Right cardiac atrium (tissue), 5 donors: ENCODE measurements around the gene GAS7. TPM values are rescaled to one million over a fixed set of nuclear protein-coding genes. Genes with fewer than 3 reads are reported as not detected.
A peak's percentile ranks its signal among the peaks of the same experiment; 100 is the strongest.

Experiments
- ATAC-seq, 2 donors: fragments of 200-7000 bp; cut with Tn5 transposase; one replicate each; pipeline versions ENCODE4 v1.8.0 to v1.9.1; 2020; ENCODE audit warnings: moderate library complexity in 2 of 2, mild to moderate bottlenecking in 1 of 2
- DNase-seq, 3 donors: peaks; one replicate each; pipeline ENCODE4 v3.0.0-alpha.2; 2020
- H3K27ac ChIP-seq: one replicate; pipeline ENCODE4 v1.5.1; 2013; ENCODE audit warnings: mild to moderate bottlenecking, low read length, control low read depth, moderate library complexity
- H3K27me3 ChIP-seq: one replicate; pipeline ENCODE4 v1.6.1; 2013; ENCODE audit not compliant: control insufficient read depth, insufficient read depth
- H3K4me1 ChIP-seq: one replicate; pipeline ENCODE4 v1.6.1; 2013; ENCODE audit warnings: low read length; ENCODE audit not compliant: control insufficient read depth, insufficient read depth
- H3K4me3 ChIP-seq: one replicate; pipeline ENCODE4 v1.5.1; 2013; ENCODE audit warnings: low read length, control low read depth
- H3K9me3 ChIP-seq: one replicate; pipeline ENCODE4 v1.6.1; 2013; ENCODE audit warnings: low read length; ENCODE audit not compliant: control insufficient read depth
- WGBS: extraction: QIAGEN DNeasy Blood & Tissue Kit; methylation state at CpG from one replicate; pipeline ENCODE4 v1.1.7; 2013; 5-methylcytosine and 5-hydroxymethylcytosine counted together
- intact Hi-C, 4 donors: fragments of 100-400 bp; cut with DNase I; formaldehyde crosslinking; loops; one replicate each; pipeline versions ENCODE4 v1.11.0 to v1.14.0; 2022 to 2023
- polyA plus RNA-seq: library from polyadenylated mRNA; stranded (reverse); fragments of 200-250 nt; gene quantifications from one replicate; pipeline ENCODE4 v1.2.3, GENCODE V29; 2013
- total RNA-seq, 4 donors: library from RNA; stranded (reverse); fragmentation: NEBNext Ultra II Directional; extraction: Animal tissue kit (Norgen Biotek cat#: 25700); gene quantifications; one replicate each; pipeline ENCODE4 v1.2.1, GENCODE V29; 2021
- donor health status: healthy with polysubstance abuse.
- donor health status: DM: no; HTN: yes; CAD: no.
- donor health status: DM: no; HTN: no; CAD: no.
- donor health status: DM: no; HTN: yes; CAD: no; lungs with severe emphysema.
- donor health status: DM: yes; HTN: yes; CAD: no.

Gene GAS7
- total and polyA plus RNA-seq, 5 donors = 40.3 to 200 (median 113) TPM

DNA sequence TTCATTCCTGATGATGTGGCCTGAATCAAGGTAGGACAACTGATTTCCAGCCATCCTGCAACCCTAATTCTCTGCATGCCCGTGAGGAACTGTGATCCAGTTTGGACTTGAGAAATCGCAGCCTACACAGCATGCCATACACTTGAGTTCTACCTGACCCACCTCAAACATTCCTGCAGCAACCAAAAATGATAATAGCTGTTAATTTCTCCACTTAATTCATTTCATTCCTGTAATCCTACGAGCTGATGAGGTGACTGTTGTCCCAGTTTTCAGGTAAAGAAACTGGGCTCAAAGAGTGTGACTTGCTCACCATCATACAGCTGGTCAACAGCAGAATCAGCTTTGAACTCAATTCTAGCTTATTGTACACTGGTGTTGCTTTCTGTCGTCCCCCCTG, 2.2 kb upstream of the GAS7 start:
- Histone ChIP-seq H3K27me3 (no peaks in the 10 kb centered on the region), H3K9me3 (no peaks in the 10 kb centered on the region), H3K27ac (no peak overlapping the region), H3K4me1 (no peaks in the 10 kb centered on the region), H3K4me3 (no peak overlapping the region)
- intact Hi-C loops = no loop called here
- 72% methylated on average over 4 of the region's 4 CpGs for WGBS
- DNase-seq (no peak), ATAC-seq (no peak)

- no peak overlapping the region for H3K27ac ChIP-seq
- no peak for DNase-seq
- H3K9me3 ChIP-seq = no peaks in the 10 kb centered on the region
- H3K4me1 ChIP-seq = no peaks in the 10 kb centered on the region
- intact Hi-C loops = no loop called here
- no peak for ATAC-seq
- no peak overlapping the region for H3K4me3 ChIP-seq
- 76% methylated on average over 3 of the region's 3 CpGs for WGBS
- no peaks in the 10 kb centered on the region for H3K27me3 ChIP-seq
These were observed 1.6 kb upstream of the GAS7 start for GRCh38 chr17:10200016-10200415.

GRCh38 chr17:10197721-10198508, 491 bp downstream of the GAS7 start:
- no peaks in the 10 kb centered on the region for H3K9me3 ChIP-seq
- ATAC-seq = peak; percentile 44 to 47
- under 1% methylated on average over 90 of the region's 90 CpGs for WGBS

GRCh38 chr17:10197362-10197720, 1.1 kb downstream of the GAS7 start:
- WGBS = 17% methylated on average over 11 of the region's 11 CpGs
- H3K4me3 ChIP-seq = peak overlapping the region; percentile 70
- DNase-seq (peak in 2 of 3 donors; percentile 25 to 65), ATAC-seq (peak; percentile 24 to 37)
- H3K9me3 ChIP-seq = no peaks in the 10 kb centered on the region
- intact Hi-C loops = loop anchor here in 1 of 4 donors (10.0 kb wide), 1 partner anchor 73 kb away; no protein-coding TSS in a partner anchor
- H3K27ac ChIP-seq = no peak overlapping the region
- no peaks in the 10 kb centered on the region for H3K27me3 ChIP-seq
- H3K4me1 ChIP-seq = no peaks in the 10 kb centered on the region

More at GRCh38 chr17:10197721-10198508, 491 bp downstream of the GAS7 start:
- Histone ChIP-seq H3K27me3 (no peaks in the 10 kb centered on the region), H3K27ac (no peak overlapping the region), H3K4me3 (peak overlapping the region; percentile 70), H3K4me1 (no peaks in the 10 kb centered on the region)
- intact Hi-C loops = loop anchor here in 1 of 4 donors (10.0 kb wide), 1 partner anchor 73 kb away; no protein-coding TSS in a partner anchor
- DNase-seq = peak; percentile 27 to 76 (median 68)

DNA sequence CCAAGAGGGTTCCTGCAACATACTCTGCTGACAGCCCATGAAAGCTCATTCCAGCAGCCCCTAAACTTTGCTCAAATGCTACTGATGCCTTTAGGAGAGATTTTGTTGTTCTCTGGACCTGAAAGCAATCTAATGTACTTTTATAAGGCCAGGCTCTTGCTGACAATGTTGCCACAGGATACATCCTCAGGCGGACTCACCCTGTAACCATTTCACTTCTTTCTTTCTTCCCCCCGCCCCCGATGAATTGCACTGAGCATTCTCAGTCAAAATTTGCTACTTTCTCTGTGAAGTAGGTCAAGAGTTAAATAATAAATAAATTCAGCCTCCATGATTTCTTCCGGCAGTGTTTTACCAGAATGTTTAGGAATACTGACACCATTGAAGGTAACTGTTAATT, 1.5 kb downstream of the GAS7 start:
- ATAC-seq = no peak
- Histone ChIP-seq H3K27me3 (no peaks in the 10 kb centered on the region), H3K27ac (no peak overlapping the region), H3K9me3 (no peaks in the 10 kb centered on the region), H3K4me3 (peak overlapping the region; percentile 70), H3K4me1 (no peaks in the 10 kb centered on the region)
- 57% methylated on average over 4 of the region's 4 CpGs for WGBS
- intact Hi-C loops = loop anchor here in 1 of 4 donors (10.0 kb wide), 1 partner anchor 72 kb away; no protein-coding TSS in a partner anchor
- no peak for DNase-seq

GRCh38 chr17:10196384-10196895, 2.0 kb downstream of the GAS7 start:
- Histone ChIP-seq H3K4me1 (no peaks in the 10 kb centered on the region), H3K4me3 (peak overlapping the region; percentile 7), H3K9me3 (no peaks in the 10 kb centered on the region), H3K27me3 (no peaks in the 10 kb centered on the region), H3K27ac (no peak overlapping the region)
- DNase-seq (peak in 1 of 3 donors; percentile 60), ATAC-seq (no peak)
- 75% methylated on average over 11 of the region's 11 CpGs for WGBS
- intact Hi-C loops = loop anchor here in 1 of 4 donors (10.0 kb wide), 1 partner anchor 72 kb away; no protein-coding TSS in a partner anchor

- Histone ChIP-seq H3K27ac (no peak overlapping the region), H3K27me3 (no peaks in the 10 kb centered on the region), H3K4me1 (no peaks in the 10 kb centered on the region), H3K4me3 (no peak overlapping the region), H3K9me3 (no peaks in the 10 kb centered on the region)
- 84% methylated on average over 4 of the region's 4 CpGs for WGBS
- ATAC-seq (no peak), DNase-seq (peak in 1 of 3 donors; percentile 58)
- intact Hi-C loops = loop anchor here in 1 of 4 donors (10.0 kb wide), 1 partner anchor 70 kb away; no protein-coding TSS in a partner anchor
These were observed 3.2 kb downstream of the GAS7 start for GRCh38 chr17:10195090-10195805.

GRCh38 chr17:10193632-10194031, 4.8 kb downstream of the GAS7 start:
- Histone ChIP-seq H3K9me3 (no peaks in the 10 kb centered on the region), H3K27me3 (no peaks in the 10 kb centered on the region), H3K4me1 (no peaks in the 10 kb centered on the region), H3K4me3 (no peak overlapping the region), H3K27ac (no peak overlapping the region)
- no peak for ATAC-seq
- 96% methylated on average over 2 of the region's 2 CpGs for WGBS
- no peak for DNase-seq
- intact Hi-C loops = loop anchor here in 1 of 4 donors (10.0 kb wide), 1 partner anchor 69 kb away; no protein-coding TSS in a partner anchor

- ATAC-seq = peak in 1 of 2 donors; percentile 66
- no peak overlapping the region for H3K4me3 ChIP-seq
- intact Hi-C loops = loop anchor here in 1 of 4 donors (10.0 kb wide), 1 partner anchor 68 kb away; no protein-coding TSS in a partner anchor
These were observed 5.4 kb downstream of the GAS7 start for GRCh38 chr17:10192972-10193371.

GRCh38 chr17:10192461-10192860, 5.9 kb downstream of the GAS7 start:
- Histone ChIP-seq H3K4me1 (no peaks in the 10 kb centered on the region), H3K9me3 (no peaks in the 10 kb centered on the region), H3K4me3 (no peak overlapping the region), H3K27ac (peak overlapping the region; percentile 36), H3K27me3 (no peaks in the 10 kb centered on the region)
- intact Hi-C loops = loop anchor here in 1 of 4 donors (10.0 kb wide), 1 partner anchor 68 kb away; no protein-coding TSS in a partner anchor
- 87% methylated on average over 5 of the region's 5 CpGs for WGBS
- ATAC-seq (no peak), DNase-seq (no peak)

More at GRCh38 chr17:10192972-10193371, 5.4 kb downstream of the GAS7 start:
- Histone ChIP-seq H3K27me3 (no peaks in the 10 kb centered on the region), H3K9me3 (no peaks in the 10 kb centered on the region), H3K27ac (peak overlapping the region; percentile 36), H3K4me1 (no peaks in the 10 kb centered on the region)
- 54% methylated on average over 2 of the region's 2 CpGs for WGBS
- DNase-seq = peak in 1 of 3 donors; percentile 31
